PC-9 (cell line): ENCODE data around the gene SF3A1. TPM values are rescaled to one million over a fixed set of nuclear protein-coding genes. Genes with fewer than 3 reads are reported as not detected.

Experiments
- BruUV-seq: library from RNA; stranded (reverse); fragments of 400-500 nt; replicated peaks from 2 replicates; lab custom pipeline; 2021; lab: Mats Ljungman, UMichigan
- CTCF ChIA-PET: fragments of 300-600 bp; sonication (Branson Sonifier 250); formaldehyde crosslinking; loops from one replicate; lab custom pipeline; 2022; ENCODE audit warnings: antibody characterized with exemption; lab: Charles Lee
- POLR2A ChIA-PET: fragments of 300-600 bp; sonication (Branson Sonifier 250); formaldehyde crosslinking; loops from one replicate; lab custom pipeline; 2022; ENCODE audit warnings: antibody characterized with exemption; ENCODE audit not compliant: unreplicated experiment; lab: Charles Lee
- DNase-seq, 2 experiments: peaks; one replicate each; pipeline versions ENCODE4 v3.0.0 to v3.0.0-alpha.2; 2015 to 2022; ENCODE audit warnings: mixed read lengths in 1 of 2
- H2AFZ ChIP-seq: fragments of 200-600 bp; sonication (generic); 2 replicates; pipeline ENCODE4 v1.8.1; 2017; ENCODE audit warnings: antibody characterized with exemption
- H3F3A ChIP-seq: fragments of 200-600 bp; sonication (generic); 2 replicates; pipeline ENCODE4 v1.8.1; 2017; ENCODE audit warnings: antibody characterized with exemption, mild to moderate bottlenecking, low read depth; ENCODE audit not compliant: insufficient read depth
- H3K27ac ChIP-seq: fragments of 200-600 bp; sonication (generic); 2 replicates; pipeline ENCODE4 v1.6.1; 2016; ENCODE audit warnings: mixed run types
- H3K27me3 ChIP-seq: fragments of 200-600 bp; sonication (generic); 2 replicates; pipeline ENCODE4 v1.6.1; 2016; ENCODE audit warnings: low read depth, mixed run types; ENCODE audit not compliant: insufficient read depth
- H3K36me3 ChIP-seq: fragments of 200-600 bp; sonication (generic); 2 replicates; pipeline ENCODE4 v1.6.1; 2016; ENCODE audit warnings: low read depth, mixed run types
- H3K4me1 ChIP-seq: fragments of 200-600 bp; sonication (generic); replicated peaks from 2 replicates; pipeline ENCODE4 v1.6.1; 2016; ENCODE audit warnings: mixed run types; ENCODE audit not compliant: insufficient read depth
- H3K4me2 ChIP-seq: fragments of 200-600 bp; sonication (generic); 2 replicates; pipeline ENCODE4 v1.6.1; 2017; ENCODE audit warnings: mixed run types
- H3K4me3 ChIP-seq: fragments of 200-600 bp; sonication (generic); 2 replicates; pipeline ENCODE4 v1.6.1; 2016; ENCODE audit warnings: mixed run types
- H3K79me2 ChIP-seq: fragments of 200-600 bp; sonication (generic); 2 replicates; pipeline ENCODE4 v1.6.1; 2017; ENCODE audit warnings: low read depth, mixed run types
- H3K9me2 ChIP-seq: fragments of 200-600 bp; sonication (generic); 2 replicates; pipeline ENCODE4 v1.8.1; 2017; ENCODE audit warnings: mild to moderate bottlenecking; ENCODE audit not compliant: insufficient read depth
- H3K9me3 ChIP-seq: fragments of 200-600 bp; sonication (generic); 2 replicates; pipeline ENCODE4 v1.8.1; 2016; ENCODE audit warnings: low read depth; ENCODE audit not compliant: insufficient read depth
- H4K20me1 ChIP-seq: fragments of 200-600 bp; sonication (generic); 2 replicates; pipeline ENCODE4 v1.8.1; 2017; ENCODE audit not compliant: insufficient read depth
- EZH2 ChIP-seq: fragments of 200-600 bp; sonication (generic); IDR thresholded peaks from 2 replicates; pipeline ENCODE4 v1.8.0; 2017; ENCODE audit warnings: antibody characterized with exemption, low read depth
- intact Hi-C: fragments of 100-400 bp; cut with micrococcal nuclease; formaldehyde crosslinking; loops from one replicate; pipeline ENCODE4 v1.10.0; 2022; ENCODE audit not compliant: unreplicated experiment
- total RNA-seq: library from RNA; stranded (reverse); gene quantifications from 2 replicates; pipeline ENCODE4 v1.2.3, GENCODE V29; 2021
- TF ChIP-seq, protein P1 (sequence below): fragments of 200-600 bp; sonication (generic); conservative IDR thresholded peaks from 2 replicates; pipeline ENCODE4 v1.6.1; 2017; ENCODE audit warnings: mixed run types, antibody characterized with exemption, mild to moderate bottlenecking, moderate library complexity

Gene SF3A1
- total RNA-seq, 1 experiment from 2014 or later, result 189 TPM

DNA sequence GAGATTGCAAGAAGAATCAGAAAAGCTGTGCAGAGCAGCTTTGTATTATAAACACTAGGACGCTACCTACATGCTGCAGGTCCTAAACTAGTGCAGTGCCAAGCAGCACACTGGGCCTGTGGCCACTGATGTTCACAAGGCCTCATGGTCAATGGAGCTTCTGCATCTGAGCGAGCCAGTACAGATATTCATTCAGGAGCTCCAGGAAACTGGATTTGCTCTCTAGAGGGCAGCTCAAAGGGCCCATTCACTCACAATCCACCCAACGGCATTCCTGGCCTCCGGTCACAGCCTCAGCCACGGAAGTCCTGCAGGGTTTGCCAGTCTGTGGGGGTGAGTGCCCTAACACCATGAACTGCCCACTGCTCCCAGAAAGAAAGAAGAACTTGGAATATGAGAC lies 24.1 kb downstream of the SF3A1 start:
- H3K27me3 ChIP-seq, result no peaks in the 10 kb centered on the region
- no peak for DNase-seq
- H3K36me3 ChIP-seq, result peaks cover 24% of the 10 kb centered on the region
- BruUV-seq, result no TSS peak
- no peak overlapping the region for H3K4me2 ChIP-seq
- CTCF ChIA-PET, result no interaction called here
- intact Hi-C loops, result no loop called here
- H3K9me2 ChIP-seq, result no peaks in the 10 kb centered on the region
- H3F3A ChIP-seq, result peaks cover 56% of the 10 kb centered on the region
- no peak overlapping the region for H2AFZ ChIP-seq
- POLR2A ChIA-PET, result no interaction called here
- H4K20me1 ChIP-seq, result no peaks in the 10 kb centered on the region
- no peaks in the 10 kb centered on the region for H3K79me2 ChIP-seq
- H3K9me3 ChIP-seq, result no peaks in the 10 kb centered on the region
- peaks cover 9% of the 10 kb centered on the region for H3K4me1 ChIP-seq
- H3K4me3 ChIP-seq, result no peak overlapping the region
- TF ChIP-seq, protein P1, sequence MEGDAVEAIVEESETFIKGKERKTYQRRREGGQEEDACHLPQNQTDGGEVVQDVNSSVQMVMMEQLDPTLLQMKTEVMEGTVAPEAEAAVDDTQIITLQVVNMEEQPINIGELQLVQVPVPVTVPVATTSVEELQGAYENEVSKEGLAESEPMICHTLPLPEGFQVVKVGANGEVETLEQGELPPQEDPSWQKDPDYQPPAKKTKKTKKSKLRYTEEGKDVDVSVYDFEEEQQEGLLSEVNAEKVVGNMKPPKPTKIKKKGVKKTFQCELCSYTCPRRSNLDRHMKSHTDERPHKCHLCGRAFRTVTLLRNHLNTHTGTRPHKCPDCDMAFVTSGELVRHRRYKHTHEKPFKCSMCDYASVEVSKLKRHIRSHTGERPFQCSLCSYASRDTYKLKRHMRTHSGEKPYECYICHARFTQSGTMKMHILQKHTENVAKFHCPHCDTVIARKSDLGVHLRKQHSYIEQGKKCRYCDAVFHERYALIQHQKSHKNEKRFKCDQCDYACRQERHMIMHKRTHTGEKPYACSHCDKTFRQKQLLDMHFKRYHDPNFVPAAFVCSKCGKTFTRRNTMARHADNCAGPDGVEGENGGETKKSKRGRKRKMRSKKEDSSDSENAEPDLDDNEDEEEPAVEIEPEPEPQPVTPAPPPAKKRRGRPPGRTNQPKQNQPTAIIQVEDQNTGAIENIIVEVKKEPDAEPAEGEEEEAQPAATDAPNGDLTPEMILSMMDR, result no peak
- no peak for TF ChIP-seq EZH2
- H3K27ac ChIP-seq, result no peak overlapping the region

DNA sequence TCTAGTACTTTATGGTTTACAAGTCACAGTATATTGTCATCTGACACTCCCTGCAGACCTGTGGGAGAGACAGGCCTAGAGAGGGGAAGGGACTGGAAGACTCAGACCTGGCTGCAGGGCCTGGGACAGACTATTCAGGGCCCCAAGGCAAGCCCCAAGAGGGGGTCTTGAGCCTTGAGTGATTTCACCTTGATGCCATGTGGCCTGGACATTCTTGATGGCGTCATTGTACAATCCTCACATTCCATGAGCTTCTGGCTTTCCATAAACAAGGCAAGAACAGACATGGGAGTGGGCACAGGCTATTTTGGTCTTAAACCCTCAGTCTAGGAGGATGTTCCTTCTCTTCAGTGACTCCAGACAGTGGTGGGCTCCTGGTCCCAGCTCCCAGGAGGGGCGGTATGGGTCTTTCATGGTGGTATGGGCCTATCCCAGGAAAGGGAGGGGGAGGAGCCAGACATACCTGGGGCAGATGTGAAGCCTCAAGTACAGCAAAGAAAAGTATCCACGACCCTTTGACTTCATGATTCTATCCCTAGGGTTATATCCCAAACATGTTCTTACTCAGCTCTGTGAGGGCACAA lies 28.1 kb downstream of the SF3A1 start:
- Histone ChIP-seq H3F3A (peaks cover 67% of the 10 kb centered on the region), H3K27ac (peak overlapping the region; percentile 53; the same call in 1 of the 2 replicates), H3K27me3 (no peaks in the 10 kb centered on the region), H3K9me2 (no peaks in the 10 kb centered on the region), H3K4me3 (no peak overlapping the region), H3K9me3 (no peaks in the 10 kb centered on the region), H2AFZ (no peak overlapping the region), H3K4me2 (no peak overlapping the region), H3K79me2 (peaks cover 27% of the 10 kb centered on the region), H3K36me3 (peaks cover 14% of the 10 kb centered on the region), H4K20me1 (peaks cover 11% of the 10 kb centered on the region; the same call in 1 of the 2 replicates), H3K4me1 (peaks cover 34% of the 10 kb centered on the region)
- intact Hi-C loops, result no loop called here
- no TSS peak for BruUV-seq
- no peak for DNase-seq
- no peak for TF ChIP-seq EZH2
- TF ChIP-seq, protein P1, result no peak
- CTCF ChIA-PET, result interaction anchor here (0.6 to 2.0 kb wide), 3 partner anchors 40 to 56 kb away, joined by 4 to 31 read pairs (median 5); partner anchors contain the start of gene CASTOR1
- POLR2A ChIA-PET, result no interaction called here

DNA sequence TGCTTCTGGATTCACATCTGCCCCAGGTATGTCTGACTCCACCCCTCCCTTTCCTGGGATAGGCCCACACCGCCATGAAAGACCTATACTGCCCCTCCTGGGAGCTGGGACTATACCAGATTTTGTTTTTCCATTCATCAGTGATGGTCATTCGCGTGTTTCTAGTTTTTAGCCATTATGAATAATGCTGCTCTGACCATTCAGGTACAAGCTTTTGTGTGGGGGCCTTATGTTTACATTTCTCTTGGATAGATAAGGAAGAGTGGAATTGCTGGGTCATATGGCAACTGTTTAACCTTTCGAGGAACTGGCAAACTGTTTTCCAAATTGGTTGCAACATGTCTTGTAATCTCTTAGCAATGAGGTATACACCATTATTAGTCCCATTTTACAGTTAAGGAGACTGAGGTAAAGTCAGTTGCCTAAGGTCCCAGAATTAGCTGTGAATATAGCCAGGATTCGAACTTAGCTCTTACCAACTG lies 28.8 kb downstream of the SF3A1 start:
- Histone ChIP-seq H3K27me3 (no peaks in the 10 kb centered on the region), H3K36me3 (peaks cover 7% of the 10 kb centered on the region; the same call in 1 of the 2 replicates), H4K20me1 (peaks cover 11% of the 10 kb centered on the region; the same call in 1 of the 2 replicates), H3K4me1 (peaks cover 34% of the 10 kb centered on the region), H3K79me2 (peaks cover 34% of the 10 kb centered on the region), H3K4me3 (peak overlapping the region; percentile 56; the same call in 1 of the 2 replicates), H3K27ac (peak overlapping the region; percentile 53; the same call in 1 of the 2 replicates), H3K9me2 (no peaks in the 10 kb centered on the region), H3F3A (peaks cover 60% of the 10 kb centered on the region), H2AFZ (no peak overlapping the region), H3K4me2 (peak overlapping the region; percentile 85), H3K9me3 (no peaks in the 10 kb centered on the region)
- peak; percentile 51 to 61 for DNase-seq
- ChIA-PET POLR2A (interaction anchor here (1.6 kb wide), 1 partner anchor 30 kb away, joined by 13 read pairs; no protein-coding TSS in a partner anchor), CTCF (interaction anchor here (0.6 to 2.0 kb wide), 2 partner anchors 40 to 56 kb away, joined by 4 to 31 read pairs; partner anchors contain the start of gene CASTOR1)
- TF ChIP-seq, protein P1, result peak; percentile 64
- no peak for TF ChIP-seq EZH2
- no TSS peak for BruUV-seq
- intact Hi-C loops, result loop anchor here (1.0 to 2.0 kb wide), 3 partner anchors 29 to 65 kb away; no protein-coding TSS in a partner anchor
